Skin epidermis (tissue), 12 donors: ENCODE data around the gene TPGS1.

Source experiments
- H3K27ac ChIP-seq, 21 experiments: fragments of 200-600 bp; sonication (generic) in 11 of 21; one replicate each; pipeline ENCODE4 v1.5.0; 2020; ENCODE audit warnings: mild to moderate bottlenecking in 3 of 21, inconsistent platforms in 2 of 21, moderate library complexity in 2 of 21
- H3K4me3 ChIP-seq, 7 experiments: fragments of 200-600 bp; sonication (generic) in 2 of 7; one replicate each; pipeline ENCODE4 v1.5.0; 2020; ENCODE audit warnings: inconsistent platforms in 2 of 7, mild to moderate bottlenecking in 2 of 7, moderate library complexity in 1 of 7

Gene TPGS1, protein sequence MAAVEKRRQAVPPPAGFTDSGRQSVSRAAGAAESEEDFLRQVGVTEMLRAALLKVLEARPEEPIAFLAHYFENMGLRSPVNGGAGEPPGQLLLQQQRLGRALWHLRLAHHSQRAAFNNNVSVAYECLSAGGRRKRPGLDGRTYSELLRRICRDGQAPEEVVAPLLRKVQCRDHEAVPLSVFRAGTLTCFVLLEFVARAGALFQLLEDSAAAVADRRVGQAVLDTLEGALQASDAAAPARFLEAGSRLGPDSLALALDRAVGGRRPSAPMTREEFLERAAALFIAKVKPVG

DNA sequence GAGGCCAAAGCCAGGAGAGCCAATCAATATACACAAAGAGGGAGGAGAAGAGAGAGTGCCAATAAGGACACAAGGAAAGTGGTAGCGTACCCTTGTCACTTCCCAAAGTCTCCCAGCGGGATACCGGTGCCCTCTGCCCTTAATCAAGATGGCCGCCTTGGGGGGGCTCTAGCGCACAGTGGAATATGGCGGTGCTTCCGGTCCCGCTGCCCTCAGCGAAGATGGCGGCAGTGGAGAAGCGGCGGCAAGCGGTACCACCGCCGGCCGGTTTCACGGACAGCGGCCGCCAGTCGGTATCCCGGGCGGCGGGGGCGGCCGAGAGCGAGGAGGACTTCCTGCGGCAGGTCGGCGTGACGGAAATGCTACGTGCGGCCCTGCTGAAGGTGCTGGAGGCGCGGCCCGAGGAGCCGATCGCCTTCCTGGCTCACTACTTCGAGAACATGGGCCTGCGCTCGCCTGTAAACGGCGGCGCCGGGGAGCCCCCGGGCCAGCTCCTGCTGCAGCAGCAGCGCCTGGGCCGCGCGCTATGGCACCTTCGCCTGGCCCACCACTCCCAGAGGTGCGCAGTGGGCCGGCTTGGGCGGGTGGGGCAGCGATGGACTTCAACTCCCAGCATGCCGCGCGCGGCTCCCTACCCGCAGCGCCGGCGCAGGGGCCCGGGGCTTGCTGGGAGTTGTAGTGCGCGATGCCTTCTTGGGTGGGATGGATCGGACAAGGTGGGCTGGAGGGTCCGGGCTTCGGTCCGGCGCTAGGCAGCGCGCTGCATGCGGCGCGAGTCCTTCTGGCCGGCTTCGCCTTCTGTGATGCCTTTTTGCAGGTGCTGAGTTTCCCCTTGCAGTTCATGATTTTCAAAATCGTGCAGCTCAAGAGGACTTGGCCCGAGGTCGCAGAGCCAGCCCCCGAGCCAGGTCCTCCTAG, at the start of gene TPGS1:
Gene TPGS1, plus strand, starts transcription at position 212 of the 918 bp plus-strand sequence. Its CDS starts 10 bp downstream, at position 222.
- H3K27ac ChIP-seq = peak within 1 kb of the TSS; percentile 89 to 99 (median 97)
- peak within 1 kb of the TSS; percentile 84 to 100 (median 98) for H3K4me3 ChIP-seq

DNA sequence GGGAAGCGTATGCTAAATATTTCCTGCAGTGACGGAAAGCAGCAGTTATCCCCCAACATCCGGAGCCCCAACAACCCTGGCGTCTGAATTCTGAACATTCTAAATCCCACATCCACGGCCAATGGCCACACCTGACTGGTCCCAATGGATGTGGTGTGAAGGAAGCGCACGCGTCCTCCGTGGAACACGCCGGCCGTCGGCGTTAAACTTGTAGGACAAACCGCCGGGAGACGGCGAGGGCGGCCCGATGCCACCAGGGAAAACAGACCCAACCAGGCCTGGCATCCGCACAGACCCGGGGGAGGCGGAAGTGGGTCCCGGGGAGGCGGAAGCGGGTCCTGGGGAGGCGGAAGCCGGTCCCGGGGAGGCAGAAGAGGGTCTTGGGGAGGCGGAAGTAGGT, 49.7 kb upstream of the TPGS1 start:
- no peak overlapping the region for H3K27ac ChIP-seq
- H3K4me3 ChIP-seq = no peak overlapping the region

DNA sequence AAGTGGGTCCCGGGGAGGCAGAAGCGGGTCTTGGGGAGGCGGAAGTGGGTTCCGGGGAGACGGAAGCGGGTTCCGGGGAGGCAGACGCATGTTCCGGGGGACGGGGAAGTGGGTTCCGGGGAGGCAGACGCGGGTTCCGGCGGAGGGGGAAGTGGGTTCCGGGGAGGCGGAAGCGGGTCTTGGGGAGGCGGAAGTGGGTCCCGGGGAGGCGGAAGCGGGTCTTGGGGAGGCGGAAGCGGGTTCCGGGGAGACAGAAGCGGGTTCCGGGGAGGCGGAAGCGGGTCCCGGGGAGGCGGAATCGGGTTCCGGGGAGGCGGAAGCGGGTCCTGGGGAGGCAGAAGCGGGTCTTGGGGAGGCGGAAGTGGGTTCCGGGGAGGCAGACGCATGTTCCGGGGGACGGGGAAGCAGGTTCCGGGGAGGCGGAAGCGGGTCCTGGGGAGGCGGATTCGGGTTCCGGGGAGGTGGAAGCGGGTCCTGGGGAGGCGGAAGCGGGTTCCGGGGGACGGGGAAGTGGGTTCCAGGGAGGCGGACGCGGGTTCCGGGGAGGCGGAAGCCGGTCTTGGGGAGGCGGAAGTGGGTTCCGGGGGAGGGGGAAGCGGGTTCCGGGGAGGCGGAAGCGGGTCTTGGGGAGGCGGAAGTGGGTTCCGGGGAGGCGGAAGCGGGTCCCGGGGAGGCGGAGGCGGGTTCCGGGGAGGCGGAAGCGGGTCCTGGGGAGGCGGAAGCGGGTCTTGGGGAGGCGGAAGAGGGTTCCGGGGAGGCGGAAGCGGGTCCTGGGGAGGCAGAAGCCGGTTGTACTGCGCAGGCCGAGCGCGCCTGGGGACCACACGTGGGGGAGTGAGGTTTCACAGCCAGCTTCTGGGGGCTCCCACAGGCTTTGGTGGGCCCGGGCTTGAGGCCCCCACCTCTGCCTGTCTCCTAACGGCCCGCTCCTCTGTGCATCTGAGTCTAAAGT, 48.9 kb upstream of the TPGS1 start:
- H3K4me3 ChIP-seq = no peak overlapping the region
- H3K27ac ChIP-seq = no peak overlapping the region

DNA sequence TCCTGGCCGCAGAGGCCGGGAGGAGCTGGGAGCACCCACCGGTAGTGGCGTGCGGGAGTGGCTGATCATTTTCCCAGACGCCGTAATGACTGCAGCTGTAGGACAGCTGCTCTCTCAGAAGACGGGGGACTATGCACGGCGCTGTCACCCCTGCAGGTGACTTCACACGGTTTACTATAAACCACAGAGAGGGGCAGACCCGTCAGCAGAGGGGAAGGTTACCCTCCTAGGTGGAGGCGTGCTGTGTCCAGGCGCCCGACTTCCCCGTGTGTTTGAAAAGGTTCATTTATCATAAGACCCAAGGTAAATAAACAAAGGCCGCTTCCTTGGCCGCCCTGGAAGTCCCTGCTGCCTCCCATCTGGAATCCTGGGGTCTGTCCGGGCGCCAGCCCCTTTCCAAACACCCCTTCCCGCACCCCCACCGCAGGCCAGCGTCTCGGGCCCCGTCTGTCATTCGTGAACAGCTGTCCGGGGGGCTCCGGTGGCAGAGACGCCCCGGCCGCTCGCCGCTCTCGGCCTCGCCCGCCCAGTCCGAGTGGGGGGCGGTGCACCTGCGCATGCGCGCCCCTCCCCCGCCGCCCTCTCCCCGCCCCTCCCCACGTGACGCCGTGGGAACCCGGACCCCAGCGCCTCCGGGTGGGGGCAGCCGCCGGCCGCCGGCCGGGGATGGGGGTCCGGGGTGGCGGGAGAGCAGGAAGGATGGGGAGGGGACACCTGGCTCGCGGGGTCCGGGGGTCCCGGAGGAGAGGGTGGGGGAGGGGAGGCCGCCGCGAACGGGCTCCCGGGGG, 47.4 kb upstream of the TPGS1 start:
- H3K4me3 ChIP-seq = peak overlapping the region; percentile 25 to 63 (median 46)
- H3K27ac ChIP-seq = peak overlapping the region in 16 of 21 experiments; percentile 13 to 88 (median 66)

DNA sequence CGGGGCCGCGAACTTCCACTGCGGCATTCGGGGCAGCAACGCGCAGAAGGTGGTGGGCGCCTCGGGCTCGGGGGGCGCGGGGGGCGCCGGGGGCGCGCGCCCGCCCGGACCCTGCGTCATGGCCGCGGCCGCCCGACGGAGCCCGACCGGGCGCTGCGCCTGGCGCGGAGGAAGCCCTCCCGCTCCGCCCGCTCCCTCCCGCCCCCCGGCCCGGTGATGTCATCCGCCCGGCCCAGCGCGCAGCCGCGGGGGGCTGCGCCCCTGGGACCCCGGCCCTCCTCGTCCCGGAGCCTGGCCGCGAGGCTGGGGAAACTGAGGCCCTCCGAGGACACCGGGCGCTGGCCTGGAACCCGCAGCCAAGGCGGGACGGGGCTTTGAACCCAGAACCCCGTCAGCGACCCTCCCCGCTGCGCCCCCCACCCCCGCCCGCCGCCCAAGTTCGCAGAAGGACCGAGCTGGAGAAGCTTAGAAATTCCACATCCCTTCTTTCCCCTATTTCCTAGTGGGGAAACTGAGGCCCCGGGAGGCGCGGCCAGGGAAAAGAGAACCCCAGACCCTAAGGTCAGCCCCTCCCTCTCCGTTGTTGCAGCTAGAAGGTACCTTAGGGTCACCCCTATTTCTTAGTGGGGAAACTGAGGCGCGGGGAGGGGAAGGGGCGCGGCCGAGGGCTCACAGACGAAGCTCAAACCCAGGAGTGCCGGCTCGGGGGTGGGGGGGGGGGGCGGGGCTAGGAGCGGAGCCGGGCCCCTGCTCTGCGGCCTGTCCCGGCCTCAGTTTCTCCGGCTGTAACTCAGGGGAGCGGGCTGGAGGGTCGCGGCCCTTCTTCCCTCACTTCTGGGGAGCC, 46.2 kb upstream of the TPGS1 start, which contains the start of gene SHC2:
Gene SHC2, minus strand, starts transcription at position 157 of the 844 bp plus-strand sequence. Its CDS starts 37 bp downstream, at position 120.
- H3K27ac ChIP-seq = peak within 1 kb of the TSS in 16 of 21 experiments; percentile 13 to 88 (median 66)
- H3K4me3 ChIP-seq = peak within 1 kb of the TSS; percentile 25 to 63 (median 46)

DNA sequence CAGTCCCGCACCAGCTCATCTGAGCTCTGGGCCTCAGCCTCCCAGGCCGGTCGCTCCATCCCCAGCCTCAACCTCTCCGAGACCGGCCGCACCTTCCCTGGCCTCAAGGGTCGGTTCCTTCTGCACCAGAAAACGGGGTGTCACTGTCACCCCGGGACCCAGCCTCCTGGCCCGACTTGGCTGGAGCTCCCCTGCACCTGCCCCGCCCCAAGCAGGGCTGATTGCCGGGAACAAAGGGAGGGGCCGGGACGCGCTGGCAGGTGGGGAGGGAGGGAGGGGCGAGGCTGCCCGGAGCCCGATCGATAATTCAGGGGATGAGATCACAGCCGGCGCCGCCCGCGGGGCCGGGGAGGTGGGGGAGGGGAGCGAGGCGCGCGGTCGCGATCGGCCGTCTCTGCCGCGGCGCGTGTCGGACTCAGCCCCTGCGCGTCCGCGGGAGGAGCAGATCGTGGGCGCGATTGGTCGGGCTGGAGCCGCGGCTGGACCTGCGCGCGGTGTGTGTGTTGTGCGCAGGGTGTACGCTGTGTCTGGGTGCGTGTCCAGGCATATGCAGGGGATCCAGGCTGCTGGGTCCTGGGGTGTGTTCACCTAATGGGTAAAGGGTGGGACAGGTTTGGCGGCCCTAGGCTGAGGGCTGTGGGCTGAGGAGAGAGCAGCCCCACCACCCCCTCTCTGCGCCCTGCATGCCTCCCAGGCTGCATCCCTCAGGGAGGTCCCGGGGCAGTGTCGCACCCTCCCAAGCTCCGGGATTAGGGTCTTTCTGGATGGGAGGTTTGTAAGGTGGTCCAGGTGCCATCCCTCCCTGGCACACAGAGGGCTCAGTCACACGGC, 45.4 kb upstream of the TPGS1 start:
- H3K27ac ChIP-seq = peak overlapping the region in 6 of 21 experiments; percentile 1 to 59 (median 54)
- peak overlapping the region in 3 of 7 experiments; percentile 21 to 63 (median 22) for H3K4me3 ChIP-seq

DNA sequence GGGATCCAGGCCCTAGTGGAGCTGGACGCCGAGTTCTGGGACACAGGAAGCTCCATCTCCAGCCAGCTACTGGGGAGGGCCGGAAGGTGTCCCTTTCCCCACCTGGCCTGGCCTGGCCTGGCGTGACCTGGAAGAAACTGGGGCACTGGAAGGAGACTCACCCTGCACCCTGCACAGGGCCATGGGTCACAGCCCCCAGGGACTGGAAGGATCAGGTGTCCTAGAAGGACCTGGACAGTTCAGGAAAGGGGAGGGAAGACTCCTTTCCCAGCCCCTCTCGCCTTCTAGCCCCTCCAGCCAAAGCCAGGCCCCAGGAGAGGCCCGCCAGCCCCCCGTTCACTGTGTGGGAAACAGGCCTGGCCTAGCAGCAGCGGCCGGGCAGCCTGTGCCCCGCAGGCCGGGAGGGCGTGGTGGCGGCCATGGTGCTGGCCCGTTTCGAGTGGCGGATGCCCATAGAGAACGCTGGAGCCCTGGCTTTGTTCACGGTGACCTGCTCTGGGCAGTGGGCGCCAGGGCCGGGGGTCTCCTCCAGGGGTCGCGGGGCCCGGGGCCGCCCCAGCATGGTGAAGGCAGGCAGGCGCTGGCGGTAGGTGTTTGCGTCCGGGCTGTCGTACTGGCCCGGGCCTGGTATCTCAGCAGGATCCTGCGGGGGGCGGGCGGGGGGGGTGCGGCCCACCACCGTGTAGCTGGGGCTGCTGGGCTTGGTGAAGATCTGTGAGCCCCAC, 43.7 kb upstream of the TPGS1 start:
- H3K27ac ChIP-seq = no peak overlapping the region

DNA sequence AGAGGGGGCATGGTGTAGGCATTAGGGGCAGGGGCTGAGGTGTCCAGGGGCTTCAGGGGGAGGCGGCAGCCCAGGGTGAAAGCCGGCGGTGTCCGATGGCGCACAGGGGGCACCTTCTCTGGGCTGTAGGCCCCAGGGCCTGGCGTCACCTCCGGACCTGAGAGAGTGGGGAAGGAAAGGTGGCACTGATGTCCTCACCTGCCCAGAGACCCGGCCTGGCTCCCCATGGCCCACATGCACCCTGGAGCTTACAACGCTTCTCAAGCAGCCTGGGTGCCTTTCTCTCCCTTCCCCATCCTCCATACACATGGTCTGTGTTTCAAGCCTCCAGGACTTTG, 43.1 kb upstream of the TPGS1 start:
- Histone ChIP-seq H3K27ac (no peak overlapping the region), H3K4me3 (no peak overlapping the region)

More for the DNA sequence above, 43.7 kb upstream of the TPGS1 start:
- H3K4me3 ChIP-seq = no peak overlapping the region

DNA sequence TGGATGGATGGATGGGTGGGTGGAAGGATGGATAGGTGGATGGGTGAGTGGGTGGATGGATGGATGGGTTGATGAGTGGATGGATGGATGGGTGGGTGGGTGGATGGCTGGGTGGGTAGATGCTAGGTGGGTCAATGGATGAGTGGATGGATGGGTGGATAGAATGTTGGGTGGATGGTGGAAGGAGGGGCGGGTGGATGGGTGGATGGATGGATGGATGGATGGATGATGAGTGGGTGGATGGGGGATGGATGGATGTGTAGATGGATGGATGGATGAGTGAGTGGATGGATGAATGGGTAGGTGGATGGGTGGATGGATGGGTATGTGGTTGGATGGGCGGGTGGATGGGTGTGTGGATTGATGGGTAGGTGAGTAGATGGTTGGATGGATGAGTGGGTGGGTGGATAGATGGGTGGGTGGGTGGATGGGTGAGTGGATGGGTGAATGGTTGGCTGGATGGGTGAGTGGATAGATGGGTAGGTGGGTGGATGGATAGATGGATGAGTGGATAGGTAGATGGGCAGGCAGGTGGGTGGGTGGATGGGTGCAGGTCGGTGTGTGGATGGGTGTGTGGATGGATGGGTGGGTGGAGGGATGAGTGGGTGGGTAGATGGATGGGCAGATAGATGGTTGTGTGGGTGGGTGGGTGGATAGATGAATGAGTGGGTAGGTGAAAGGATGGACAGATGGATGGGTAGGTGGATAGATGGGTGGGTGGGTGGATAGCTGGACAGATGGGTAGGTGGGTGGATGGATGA, 42.1 kb upstream of the TPGS1 start:
- H3K27ac ChIP-seq = no peak overlapping the region
- H3K4me3 ChIP-seq = no peak overlapping the region

DNA sequence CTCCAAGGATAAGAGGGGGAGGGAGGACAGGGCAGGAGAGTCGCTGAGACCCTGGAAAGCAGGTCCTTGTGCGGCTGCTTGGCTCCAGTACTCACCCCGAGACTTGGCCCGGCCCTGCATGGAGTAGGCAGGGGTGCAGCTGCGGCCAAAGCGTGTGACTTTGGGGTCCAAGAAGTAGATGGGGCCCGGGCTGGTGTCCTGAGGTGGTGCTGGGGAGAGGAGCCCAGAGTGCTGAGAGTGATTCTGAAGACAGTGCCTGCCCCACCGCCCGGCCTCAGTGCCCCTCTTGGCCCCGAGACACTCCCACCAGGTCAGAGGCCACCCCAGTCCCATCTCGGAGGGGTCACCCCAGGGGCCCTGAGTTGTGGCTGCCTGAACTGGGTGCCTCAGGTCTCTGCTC, 39.7 kb upstream of the TPGS1 start:
- no peak overlapping the region for H3K27ac ChIP-seq

DNA sequence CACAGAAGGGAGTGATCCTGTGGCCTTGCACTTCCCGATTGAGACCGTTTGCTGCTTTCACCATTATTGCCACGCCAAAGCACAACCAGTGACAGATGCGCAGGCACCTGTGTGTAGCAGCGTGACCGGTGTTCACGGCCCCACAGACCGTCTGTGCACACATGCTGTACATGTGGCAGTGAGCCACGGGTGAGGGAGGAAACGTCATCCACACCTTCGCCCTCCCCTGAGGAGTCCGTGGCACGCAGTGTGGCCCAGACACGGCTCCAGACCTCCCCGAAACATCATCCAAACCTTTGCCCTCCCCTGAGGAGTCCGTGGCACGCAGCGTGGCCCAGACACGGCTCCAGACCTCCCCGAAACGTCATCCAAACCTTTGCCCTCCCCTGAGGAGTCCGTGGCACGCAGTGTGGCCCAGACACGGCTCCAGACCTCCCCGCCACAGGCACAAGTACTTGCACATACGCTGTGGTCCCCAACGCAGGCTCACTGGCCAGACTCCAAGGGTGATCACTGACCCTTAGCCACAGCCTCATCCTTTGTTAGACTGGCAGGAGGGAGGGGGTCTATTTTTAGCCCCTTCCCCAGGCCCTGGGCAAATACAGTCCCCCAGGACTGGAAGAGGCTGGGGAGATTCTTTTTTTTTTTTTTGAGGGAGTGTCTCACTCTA, 38.6 kb upstream of the TPGS1 start:
- H3K27ac ChIP-seq = no peak overlapping the region
- H3K4me3 ChIP-seq = no peak overlapping the region

More for the DNA sequence above, 39.7 kb upstream of the TPGS1 start:
- no peak overlapping the region for H3K4me3 ChIP-seq

DNA sequence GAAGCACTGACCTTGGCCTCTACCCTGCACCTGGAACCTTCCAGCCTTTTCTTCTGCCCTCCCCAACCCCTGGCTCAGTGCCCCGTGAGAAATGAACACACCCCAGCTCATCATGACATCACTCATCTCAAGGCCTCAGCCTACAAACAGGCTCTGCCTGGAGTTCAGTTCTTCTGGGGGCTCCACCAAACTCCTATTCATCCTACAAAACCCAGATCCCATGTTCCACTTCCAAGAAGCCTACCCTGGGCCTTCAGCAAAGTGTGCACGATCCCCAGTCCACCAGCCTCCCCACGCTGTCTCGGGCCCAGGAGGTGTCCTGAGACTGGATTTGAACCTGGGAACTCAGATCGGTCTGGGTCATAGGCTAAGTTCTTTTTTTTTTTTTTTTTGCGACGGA, 37.5 kb upstream of the TPGS1 start:
- no peak overlapping the region for H3K4me3 ChIP-seq
- H3K27ac ChIP-seq = no peak overlapping the region

DNA sequence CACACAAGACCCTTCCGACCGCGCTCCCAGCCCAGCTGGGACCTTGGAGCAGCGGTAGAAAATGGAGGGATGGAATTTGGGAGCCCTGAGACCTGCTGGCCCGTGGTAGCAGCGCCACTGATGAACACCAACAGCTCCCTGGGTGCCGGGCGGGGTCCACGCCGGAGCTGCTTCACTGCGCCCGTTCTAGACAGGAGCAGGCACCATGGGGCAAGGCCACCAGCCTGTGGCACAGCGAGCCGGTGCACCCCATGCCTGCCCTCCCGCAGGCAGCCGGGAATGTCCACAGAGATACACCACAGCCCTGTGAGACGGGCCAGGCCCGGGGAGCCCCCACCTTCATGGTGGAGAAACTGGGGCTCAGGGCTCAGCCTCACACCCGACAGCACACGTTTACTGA, 36.6 kb upstream of the TPGS1 start:
- Histone ChIP-seq H3K4me3 (no peak overlapping the region), H3K27ac (no peak overlapping the region)

DNA sequence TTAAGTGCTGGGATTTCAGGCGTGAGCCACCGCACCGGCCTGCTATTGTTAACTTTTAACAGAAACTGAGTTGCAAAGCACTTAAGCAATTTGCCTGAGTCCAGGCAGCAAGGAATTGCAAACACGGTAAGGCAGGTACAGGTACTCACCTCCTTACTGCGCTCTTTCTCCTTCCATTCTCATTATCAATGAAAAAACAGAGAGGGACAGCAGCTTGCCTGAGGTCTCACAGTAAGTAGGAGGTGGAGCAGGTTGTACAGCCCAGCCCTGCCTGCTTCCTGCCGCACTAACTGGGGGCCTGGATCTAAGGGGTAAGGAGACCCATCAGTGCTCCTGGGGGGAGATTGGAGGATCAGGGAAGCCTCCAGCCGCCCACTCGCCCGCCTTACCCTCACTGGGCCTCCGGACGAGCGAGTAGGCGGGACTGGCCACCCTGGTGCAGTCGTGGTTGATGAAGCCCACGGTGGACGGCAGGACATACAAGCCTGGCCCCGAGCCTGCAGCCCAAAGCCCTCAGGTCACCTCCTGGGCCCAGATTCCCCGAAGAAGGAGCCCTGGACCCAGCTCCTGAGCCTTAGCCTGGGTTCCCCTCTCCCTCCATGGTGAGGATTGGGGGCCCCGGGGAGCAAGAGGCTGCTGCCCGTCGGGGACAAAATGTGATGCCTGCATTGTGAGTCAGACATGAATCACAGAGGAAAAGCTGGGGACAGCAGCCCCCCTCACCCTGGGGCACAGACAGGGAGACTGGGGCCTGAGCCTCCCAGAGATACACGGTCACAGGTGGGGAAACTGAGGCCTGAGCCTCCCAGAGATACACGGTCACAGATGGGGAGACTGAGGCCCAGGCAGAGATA, 35.1 kb upstream of the TPGS1 start:
- H3K27ac ChIP-seq = no peak overlapping the region

More for the DNA sequence above, 35.1 kb upstream of the TPGS1 start:
- no peak overlapping the region for H3K4me3 ChIP-seq
